ENCODE results near the gene ZBTB6. TPM values are rescaled to one million over a fixed set of nuclear protein-coding genes. Genes with fewer than 3 reads are reported as not detected.

Gene ZBTB6
- total and polyA plus RNA-seq, 2 of the 4 experiments (the other 2 are of a cell fraction): 2.6 to 11.7 TPM

GRCh38 chr9:122866079-122866478 lies 47.0 kb downstream of the ZBTB6 start:
- no peaks in the 10 kb centered on the region for H3K9me1 ChIP-seq (ENCODE audit: insufficient read depth, low read length)
- no peak overlapping the region for H3K27ac ChIP-seq (ENCODE audit: insufficient read depth, low read length)
- ATAC-seq (ENCODE audit: low read depth) (no peak), DNase-seq (no peak)
- no peak overlapping the region for H4K8ac ChIP-seq (ENCODE audit: low read depth in 2 of 2, low read length in 2 of 2)
- peaks cover 17% of the 10 kb centered on the region for H3K36me3 ChIP-seq (ENCODE audit: control insufficient read depth, insufficient read depth, low read length)
- H3K18ac ChIP-seq (ENCODE audit: low read depth, low read length): no peak overlapping the region
- no TSS peak for BruUV-seq (replicated peaks)
- no peaks in the 10 kb centered on the region for H3K4me1 ChIP-seq (ENCODE audit: control insufficient read depth, insufficient read depth, low read length)
- H3K4me3 ChIP-seq (ENCODE audit: insufficient read depth, low read depth, low read length): no peak overlapping the region
- in situ Hi-C loops (cut with MboI; ENCODE audit: low sequenced_read_pairs) (no loop called here), dilution Hi-C loops (cut with HindIII; ENCODE audit: low sequenced_read_pairs, unreplicated experiment) (no loop called here), intact Hi-C loops (cut with micrococcal nuclease) (no loop called here)
- H3K56ac ChIP-seq (ENCODE audit: extremely low read depth, insufficient read depth, low read length): no peak overlapping the region
- H3K4me2 ChIP-seq (ENCODE audit: low read depth, low read length): no peak overlapping the region
- H2BK120ac ChIP-seq (ENCODE audit: low read depth, low read length): no peak overlapping the region
- H2BK20ac ChIP-seq (ENCODE audit: low read depth, low read length): no peak overlapping the region
- H4K20me1 ChIP-seq (ENCODE audit: insufficient read depth, low read length): no peaks in the 10 kb centered on the region
- H3K79me1 ChIP-seq (ENCODE audit: low read depth in 1 of 2, low read length in 2 of 2): peaks cover 5 to 6% of the 10 kb centered on the region in 2 experiments; a peak in 1 of 4 replicates
- no CpG with 5 or more reads among the region's 5 CpGs for WGBS, 2 experiments (ENCODE audit: extremely low coverage in 2 of 2, insufficient read length in 1 of 2)
- TF ChIP-seq FOS (IDR thresholded peaks at IDR 0.05; ENCODE audit: low read depth, low read length): no peak
- no peak for TF ChIP-seq CEBPB (IDR thresholded peaks at IDR 0.05; ENCODE audit: low read depth, low read length)
- TF ChIP-seq RCOR1 (IDR thresholded peaks at IDR 0.05; ENCODE audit: insufficient replicate concordance, low read length): no peak
- TF ChIP-seq, protein P1, sequence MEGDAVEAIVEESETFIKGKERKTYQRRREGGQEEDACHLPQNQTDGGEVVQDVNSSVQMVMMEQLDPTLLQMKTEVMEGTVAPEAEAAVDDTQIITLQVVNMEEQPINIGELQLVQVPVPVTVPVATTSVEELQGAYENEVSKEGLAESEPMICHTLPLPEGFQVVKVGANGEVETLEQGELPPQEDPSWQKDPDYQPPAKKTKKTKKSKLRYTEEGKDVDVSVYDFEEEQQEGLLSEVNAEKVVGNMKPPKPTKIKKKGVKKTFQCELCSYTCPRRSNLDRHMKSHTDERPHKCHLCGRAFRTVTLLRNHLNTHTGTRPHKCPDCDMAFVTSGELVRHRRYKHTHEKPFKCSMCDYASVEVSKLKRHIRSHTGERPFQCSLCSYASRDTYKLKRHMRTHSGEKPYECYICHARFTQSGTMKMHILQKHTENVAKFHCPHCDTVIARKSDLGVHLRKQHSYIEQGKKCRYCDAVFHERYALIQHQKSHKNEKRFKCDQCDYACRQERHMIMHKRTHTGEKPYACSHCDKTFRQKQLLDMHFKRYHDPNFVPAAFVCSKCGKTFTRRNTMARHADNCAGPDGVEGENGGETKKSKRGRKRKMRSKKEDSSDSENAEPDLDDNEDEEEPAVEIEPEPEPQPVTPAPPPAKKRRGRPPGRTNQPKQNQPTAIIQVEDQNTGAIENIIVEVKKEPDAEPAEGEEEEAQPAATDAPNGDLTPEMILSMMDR (conservative IDR thresholded peaks at IDR 0.05; ENCODE audit: low read depth, low read length): no peak
- TF ChIP-seq RFX5 (IDR thresholded peaks at IDR 0.05; ENCODE audit: low read depth, low read length): no peak
- no peak for TF ChIP-seq SMC3 (IDR thresholded peaks at IDR 0.05; ENCODE audit: low read depth, low read length)
- TF ChIP-seq CHD1 (IDR thresholded peaks at IDR 0.05; ENCODE audit: low read depth, low read length): no peak
- TF ChIP-seq MAFK (IDR thresholded peaks at IDR 0.05; ENCODE audit: low read depth, low read length): no peak
- TF ChIP-seq, protein P2, sequence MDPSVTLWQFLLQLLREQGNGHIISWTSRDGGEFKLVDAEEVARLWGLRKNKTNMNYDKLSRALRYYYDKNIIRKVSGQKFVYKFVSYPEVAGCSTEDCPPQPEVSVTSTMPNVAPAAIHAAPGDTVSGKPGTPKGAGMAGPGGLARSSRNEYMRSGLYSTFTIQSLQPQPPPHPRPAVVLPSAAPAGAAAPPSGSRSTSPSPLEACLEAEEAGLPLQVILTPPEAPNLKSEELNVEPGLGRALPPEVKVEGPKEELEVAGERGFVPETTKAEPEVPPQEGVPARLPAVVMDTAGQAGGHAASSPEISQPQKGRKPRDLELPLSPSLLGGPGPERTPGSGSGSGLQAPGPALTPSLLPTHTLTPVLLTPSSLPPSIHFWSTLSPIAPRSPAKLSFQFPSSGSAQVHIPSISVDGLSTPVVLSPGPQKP (IDR thresholded peaks at IDR 0.05; ENCODE audit: borderline replicate concordance, low read depth, low read length): no peak
- no peak for TF ChIP-seq RAD21 (IDR thresholded peaks at IDR 0.05; ENCODE audit: low read length)
- TF ChIP-seq BHLHE40 (IDR thresholded peaks at IDR 0.05; ENCODE audit: low read depth, low read length): no peak
- CTCF ChIA-PET: no interaction called here
- H3K14ac ChIP-seq (replicated peaks; ENCODE audit: low read depth, low read length): no peak overlapping the region
- POLR2A ChIA-PET (ENCODE audit: unreplicated experiment): no interaction called here
- H3K23ac ChIP-seq (ENCODE audit: low read depth, low read length): no peak overlapping the region
- H2BK15ac ChIP-seq (ENCODE audit: low read depth, low read length): no peak overlapping the region
- no peak overlapping the region for H2AFZ ChIP-seq (replicated peaks; ENCODE audit: low read length, poor library complexity)
- no peak overlapping the region for H4K5ac ChIP-seq (ENCODE audit: low read depth, low read length)
- H3K9ac ChIP-seq (ENCODE audit: low read depth, low read length): no peak overlapping the region
- H3K27me3 ChIP-seq (ENCODE audit: control insufficient read depth, insufficient read depth, low read length): no peaks in the 10 kb centered on the region
- no peaks in the 10 kb centered on the region for H3K9me3 ChIP-seq (ENCODE audit: control insufficient read depth, insufficient read depth, low read length)
- H2AK9ac ChIP-seq (replicated peaks; ENCODE audit: low read depth, low read length, poor library complexity): no peak overlapping the region
- no peak overlapping the region for H2AK5ac ChIP-seq (ENCODE audit: low read depth, low read length)
- H3K4ac ChIP-seq (ENCODE audit: low read depth, low read length): no peak overlapping the region
- H4K91ac ChIP-seq (ENCODE audit: insufficient read depth, low read depth, low read length): no peak overlapping the region
- no peak overlapping the region for H2BK5ac ChIP-seq (ENCODE audit: low read depth, low read length, poor library complexity, severe bottlenecking)

All from IMR-90 (cell line).